MM.1S (cell line): ENCODE measurements around the gene EEPD1.

Experiments used
- DNase-seq: peaks from one replicate; pipeline ENCODE4 v3.0.0-alpha.2; 2015
- H2AFZ ChIP-seq: fragments of 300-600 bp; sonication (generic); 2 replicates; pipeline ENCODE4 v1.6.0; 2016; ENCODE audit warnings: antibody characterized with exemption, low read length
- H3F3A ChIP-seq: fragments of 300-600 bp; sonication (generic); 2 replicates; pipeline ENCODE4 v1.6.1; 2016; ENCODE audit warnings: mild to moderate bottlenecking, antibody characterized with exemption, low read length, moderate library complexity, mixed read lengths; ENCODE audit not compliant: insufficient read depth
- H3K27ac ChIP-seq: fragments of 300-600 bp; sonication (generic); 2 replicates; pipeline ENCODE4 v1.5.1; 2016; ENCODE audit warnings: mild to moderate bottlenecking, low read length
- H3K27me3 ChIP-seq: fragments of 300-600 bp; sonication (generic); replicated peaks from 2 replicates; pipeline ENCODE4 v1.6.0; 2016; ENCODE audit warnings: low read length; ENCODE audit not compliant: insufficient read depth
- H3K36me3 ChIP-seq: fragments of 300-600 bp; sonication (generic); replicated peaks from 2 replicates; pipeline ENCODE4 v1.6.1; 2016; ENCODE audit warnings: mild to moderate bottlenecking, low read length, mixed read lengths; ENCODE audit not compliant: insufficient read depth
- H3K4me1 ChIP-seq: fragments of 300-600 bp; sonication (generic); 2 replicates; pipeline ENCODE4 v1.6.1; 2016; ENCODE audit warnings: low read length, mixed read lengths
- H3K4me2 ChIP-seq: fragments of 300-600 bp; sonication (generic); 2 replicates; pipeline ENCODE4 v1.6.0; 2016; ENCODE audit warnings: low read depth, low read length
- H3K4me3 ChIP-seq: fragments of 300-600 bp; sonication (generic); 2 replicates; pipeline ENCODE4 v1.5.1; 2016; ENCODE audit warnings: low read length, mixed read lengths
- H3K79me2 ChIP-seq: fragments of 300-600 bp; sonication (generic); 2 replicates; pipeline ENCODE4 v1.6.1; 2016; ENCODE audit warnings: mixed run types, low read length, mixed read lengths
- H3K9ac ChIP-seq: fragments of 300-600 bp; sonication (generic); 2 replicates; pipeline ENCODE4 v1.6.1; 2016; ENCODE audit warnings: low read length, mixed read lengths
- H3K9me2 ChIP-seq: fragments of 300-600 bp; sonication (generic); replicated peaks from 2 replicates; pipeline ENCODE4 v1.6.1; 2016; ENCODE audit warnings: mild to moderate bottlenecking, low read length, mixed read lengths; ENCODE audit not compliant: insufficient read depth
- H3K9me3 ChIP-seq: fragments of 300-600 bp; sonication (generic); replicated peaks from 2 replicates; pipeline ENCODE4 v1.6.1; 2016; ENCODE audit warnings: mild to moderate bottlenecking, low read length, mixed read lengths; ENCODE audit not compliant: insufficient read depth
- H4K20me1 ChIP-seq: fragments of 300-600 bp; sonication (generic); 2 replicates; pipeline ENCODE4 v1.6.1; 2016; ENCODE audit warnings: mild to moderate bottlenecking, low read length, moderate library complexity, mixed read lengths; ENCODE audit not compliant: insufficient read depth
- CTCF ChIP-seq: fragments of 300-600 bp; sonication (generic); IDR thresholded peaks from 2 replicates; pipeline ENCODE4 v1.5.1; 2016; ENCODE audit warnings: antibody characterized with exemption, low read length, mixed read lengths
- EZH2 ChIP-seq: fragments of 300-600 bp; sonication (generic); optimal IDR thresholded peaks from 2 replicates; pipeline ENCODE3; 2017; ENCODE audit warnings: low read depth, mild to moderate bottlenecking, antibody characterized with exemption, low read length, mixed read lengths
- EZH2phosphoT487 ChIP-seq: fragments of 300-600 bp; sonication (generic); IDR thresholded peaks from 2 replicates; pipeline ENCODE4 v1.6.1; 2018; ENCODE audit warnings: antibody characterized with exemption, low read length

Gene EEPD1

GRCh38 chr7:36203071-36203790 is 50.2 kb downstream of the EEPD1 start:
- H2AFZ ChIP-seq = no peak overlapping the region
- no peak overlapping the region for H3K4me2 ChIP-seq
- no peaks in the 10 kb centered on the region for H3K4me1 ChIP-seq
- H3K27me3 ChIP-seq = no peaks in the 10 kb centered on the region
- no peak overlapping the region for H3K27ac ChIP-seq
- no peaks in the 10 kb centered on the region for H3F3A ChIP-seq
- no peak overlapping the region for H3K4me3 ChIP-seq
- H3K9me3 ChIP-seq = no peaks in the 10 kb centered on the region
- H3K9ac ChIP-seq = no peak overlapping the region
- H3K36me3 ChIP-seq = no peaks in the 10 kb centered on the region
- H3K79me2 ChIP-seq = no peaks in the 10 kb centered on the region
- H4K20me1 ChIP-seq = no peaks in the 10 kb centered on the region
- H3K9me2 ChIP-seq = no peaks in the 10 kb centered on the region
- TF ChIP-seq EZH2phosphoT487 (no peak), CTCF (no peak)
- no peak for DNase-seq

- no peak for DNase-seq
- Histone ChIP-seq H4K20me1 (no peaks in the 10 kb centered on the region), H3K9me3 (no peaks in the 10 kb centered on the region), H2AFZ (no peak overlapping the region), H3K79me2 (no peaks in the 10 kb centered on the region), H3K4me3 (no peak overlapping the region), H3K4me1 (no peaks in the 10 kb centered on the region), H3K27me3 (no peaks in the 10 kb centered on the region), H3K4me2 (no peak overlapping the region), H3K27ac (no peak overlapping the region), H3K9ac (no peak overlapping the region), H3K36me3 (no peaks in the 10 kb centered on the region), H3F3A (no peaks in the 10 kb centered on the region), H3K9me2 (no peaks in the 10 kb centered on the region)
- TF ChIP-seq CTCF (no peak), EZH2 (no peak), EZH2phosphoT487 (no peak)
Observed at GRCh38 chr7:36204044-36204663, 51.1 kb downstream of the EEPD1 start.

GRCh38 chr7:36204929-36205635 is 52.0 kb downstream of the EEPD1 start:
- no peaks in the 10 kb centered on the region for H3K4me1 ChIP-seq

More at GRCh38 chr7:36204929-36205635, 52.0 kb downstream of the EEPD1 start:
- no peaks in the 10 kb centered on the region for H3F3A ChIP-seq
- H3K27me3 ChIP-seq = no peaks in the 10 kb centered on the region
- H2AFZ ChIP-seq = no peak overlapping the region
- no peak overlapping the region for H3K4me2 ChIP-seq
- no peaks in the 10 kb centered on the region for H3K9me3 ChIP-seq
- no peak overlapping the region for H3K9ac ChIP-seq
- H3K27ac ChIP-seq = no peak overlapping the region
- no peaks in the 10 kb centered on the region for H3K36me3 ChIP-seq
- no peaks in the 10 kb centered on the region for H4K20me1 ChIP-seq
- H3K79me2 ChIP-seq = no peaks in the 10 kb centered on the region
- H3K9me2 ChIP-seq = no peaks in the 10 kb centered on the region
- TF ChIP-seq CTCF (no peak), EZH2phosphoT487 (no peak), EZH2 (no peak)
- DNase-seq = no peak
- H3K4me3 ChIP-seq = no peak overlapping the region
